Subcutaneous abdominal adipose tissue (tissue), 5 donors: Measurements from ENCODE around the gene TNFRSF8.
"Not testable (repeated sequence)": the region's sequence is repeated elsewhere in the genome, so short reads cannot be mapped to it uniquely, and the experiment has no call there.

ENCODE experiments used
- H3K27ac ChIP-seq: one replicate; pipeline ENCODE4 v1.7.0; 2013; ENCODE audit warnings: low read depth, mild to moderate bottlenecking, inconsistent platforms, low read length, moderate library complexity
- H3K27me3 ChIP-seq, 5 donors: one replicate each; pipeline ENCODE4 v1.7.0; 2013; ENCODE audit warnings: low read length in 5 of 5, inconsistent platforms in 1 of 5; ENCODE audit not compliant: control insufficient read depth in 5 of 5, insufficient read depth in 4 of 5
- H3K36me3 ChIP-seq, 5 donors: one replicate each; pipeline ENCODE4 v1.7.0; 2013; ENCODE audit warnings: low read length in 5 of 5; ENCODE audit not compliant: control insufficient read depth in 5 of 5, insufficient read depth in 5 of 5
- H3K4me1 ChIP-seq, 5 donors: one replicate each; pipeline ENCODE4 v1.7.0; 2013; ENCODE audit warnings: low read length in 5 of 5, mild to moderate bottlenecking in 3 of 5, moderate library complexity in 1 of 5; ENCODE audit not compliant: control insufficient read depth in 5 of 5, insufficient read depth in 5 of 5
- H3K4me3 ChIP-seq, 5 donors: one replicate each; pipeline ENCODE4 v1.7.0; 2013; ENCODE audit warnings: low read length in 5 of 5, low read depth in 1 of 5
- H3K9ac ChIP-seq, 5 donors: one replicate each; pipeline ENCODE4 v1.7.0; 2013; ENCODE audit warnings: low read length in 5 of 5, mild to moderate bottlenecking in 4 of 5, moderate library complexity in 3 of 5
- H3K9me3 ChIP-seq, 5 donors: one replicate each; pipeline ENCODE4 v1.7.0; 2013; ENCODE audit warnings: low read length in 5 of 5; ENCODE audit not compliant: control insufficient read depth in 5 of 5
- donor health status: healthy.
- donor health status: healthy.
- donor health status: healthy.
- donor health status: healthy.
- donor health status: healthy.

Gene TNFRSF8

DNA sequence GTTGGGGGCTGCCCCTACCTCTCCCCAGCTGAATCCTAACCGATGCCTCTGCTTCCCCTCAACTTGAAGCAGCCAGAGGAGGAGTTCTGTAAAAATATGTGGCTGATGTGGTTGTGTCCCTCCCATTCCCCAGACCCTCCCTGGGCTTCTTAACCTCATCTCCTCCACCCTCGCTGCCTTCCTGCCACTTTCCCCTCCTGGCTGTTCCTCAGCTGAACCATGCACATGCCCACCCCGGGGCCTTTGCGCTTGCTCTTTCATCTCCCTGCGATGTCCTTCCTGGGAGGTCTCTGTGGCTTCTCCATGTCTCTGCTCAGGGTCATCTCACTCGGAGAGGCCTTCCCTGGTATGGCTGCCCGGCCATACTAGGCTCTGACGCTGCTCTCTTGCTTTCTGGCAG, 34.9 kb upstream of the TNFRSF8 start:
- Histone ChIP-seq H3K9ac (no peak overlapping the region), H3K9me3 (no peaks in the 10 kb centered on the region), H3K36me3 (peaks cover 0 to 76% (median 51%) of the 10 kb centered on the region in 5 donors), H3K27me3 (no peaks in the 10 kb centered on the region), H3K4me1 (peaks cover 0 to 28% (median 8%) of the 10 kb centered on the region in 5 donors), H3K4me3 (no peak overlapping the region), H3K27ac (no peak overlapping the region)

- Histone ChIP-seq H3K4me3 (no peak overlapping the region), H3K27ac (no peak overlapping the region), H3K27me3 (no peaks in the 10 kb centered on the region), H3K9ac (no peak overlapping the region), H3K4me1 (peaks cover 0 to 31% (median 8%) of the 10 kb centered on the region in 5 donors), H3K36me3 (peaks cover 0 to 73% (median 47%) of the 10 kb centered on the region in 5 donors), H3K9me3 (no peaks in the 10 kb centered on the region)
Observed at GRCh38 chr1:12028957-12029511, 34.1 kb upstream of the TNFRSF8 start.

- no peaks in the 10 kb centered on the region for H3K9me3 ChIP-seq
- no peak overlapping the region for H3K4me3 ChIP-seq
- peaks cover 0 to 36% (median 14%) of the 10 kb centered on the region in 5 donors for H3K4me1 ChIP-seq
- no peak overlapping the region for H3K27ac ChIP-seq
- H3K36me3 ChIP-seq, result peaks cover 0 to 65% (median 44%) of the 10 kb centered on the region in 5 donors
- H3K9ac ChIP-seq, result no peak overlapping the region
- H3K27me3 ChIP-seq, result no peaks in the 10 kb centered on the region
Observed at GRCh38 chr1:12029720-12030339, 33.3 kb upstream of the TNFRSF8 start.

DNA sequence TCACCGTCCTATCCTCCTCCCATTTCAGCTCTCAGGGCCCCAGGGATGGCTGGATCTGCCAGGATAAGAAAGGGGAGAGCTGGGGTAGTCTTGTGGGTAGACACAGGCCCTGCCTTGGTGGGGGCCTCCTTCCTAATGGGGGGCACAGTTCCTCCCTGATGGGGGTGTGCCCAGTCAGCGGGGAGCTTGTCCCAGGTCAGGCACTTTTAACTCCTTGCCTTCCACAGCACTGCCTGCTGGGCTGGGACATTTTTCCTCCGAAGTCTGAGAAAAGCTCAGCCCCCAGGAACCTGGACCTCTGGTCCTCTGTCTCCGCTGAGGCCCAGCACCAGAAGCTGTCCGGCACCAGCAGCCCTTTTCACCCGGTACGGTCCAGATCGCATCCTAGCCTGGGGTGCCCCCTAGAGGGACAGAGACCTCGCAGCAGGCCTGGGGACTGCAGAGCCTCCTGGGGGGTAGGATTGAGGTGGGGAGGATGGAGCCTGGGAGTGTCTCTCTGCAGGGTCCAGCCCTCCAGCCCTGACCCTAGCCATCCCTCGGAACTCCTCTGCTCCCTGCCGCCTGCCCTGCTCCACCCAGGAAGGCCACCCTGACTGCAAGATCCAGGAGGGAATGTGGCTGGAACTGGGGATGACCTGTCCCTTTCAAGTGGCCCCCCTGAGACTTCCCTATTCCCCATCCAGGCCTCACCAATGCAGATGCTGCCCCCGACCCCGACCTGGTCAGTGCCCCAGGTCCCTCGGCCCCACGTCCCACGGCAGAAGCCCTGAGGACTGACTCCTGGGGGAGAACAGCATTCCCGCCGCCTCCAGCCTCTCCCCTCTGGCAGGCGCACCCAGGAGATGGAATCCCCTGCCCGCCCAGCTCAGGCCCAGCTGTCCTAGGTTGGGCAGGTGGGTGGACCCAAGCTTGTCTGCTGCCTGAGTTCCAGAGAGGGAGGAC, 31.8 kb upstream of the TNFRSF8 start:
- no peak overlapping the region for H3K9ac ChIP-seq
- no peaks in the 10 kb centered on the region for H3K27me3 ChIP-seq
- H3K4me3 ChIP-seq, result no peak overlapping the region
- peaks cover 0 to 35% (median 14%) of the 10 kb centered on the region in 5 donors for H3K4me1 ChIP-seq
- H3K27ac ChIP-seq, result no peak overlapping the region
- peaks cover 0 to 52% (median 37%) of the 10 kb centered on the region in 5 donors for H3K36me3 ChIP-seq
- no peaks in the 10 kb centered on the region for H3K9me3 ChIP-seq

DNA sequence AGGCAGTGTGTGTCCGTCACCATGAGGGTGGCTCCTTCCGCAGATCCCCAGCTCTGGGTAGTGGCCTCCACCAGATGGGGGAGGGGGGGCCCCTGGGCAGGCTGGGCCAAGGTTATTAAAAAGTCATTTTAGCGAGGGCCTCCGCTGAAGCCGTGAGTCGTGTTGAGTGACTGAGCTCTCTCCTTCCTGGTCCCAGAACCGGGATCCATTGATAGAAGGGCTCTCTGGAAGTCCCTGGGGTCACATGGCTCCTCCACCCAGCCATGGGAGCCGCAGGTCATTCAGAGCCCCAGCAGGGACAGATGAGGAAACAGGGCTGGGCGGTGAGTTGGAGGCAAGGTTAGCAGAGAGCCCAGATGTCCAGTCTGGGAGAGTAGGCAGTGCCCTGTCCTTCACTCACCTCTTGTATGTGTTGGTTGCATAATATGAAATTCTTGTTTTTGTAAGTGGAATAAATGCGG, 30.9 kb upstream of the TNFRSF8 start:
- no peaks in the 10 kb centered on the region for H3K27me3 ChIP-seq
- H3K4me3 ChIP-seq, result no peak overlapping the region
- peak overlapping the region in 1 of 5 donors; percentile 17 for H3K9ac ChIP-seq
- peak overlapping the region; percentile 27 for H3K27ac ChIP-seq
- H3K4me1 ChIP-seq, result peaks cover 0 to 26% (median 6%) of the 10 kb centered on the region in 5 donors
- H3K36me3 ChIP-seq, result peaks cover 0 to 44% (median 32%) of the 10 kb centered on the region in 5 donors
- no peaks in the 10 kb centered on the region for H3K9me3 ChIP-seq

DNA sequence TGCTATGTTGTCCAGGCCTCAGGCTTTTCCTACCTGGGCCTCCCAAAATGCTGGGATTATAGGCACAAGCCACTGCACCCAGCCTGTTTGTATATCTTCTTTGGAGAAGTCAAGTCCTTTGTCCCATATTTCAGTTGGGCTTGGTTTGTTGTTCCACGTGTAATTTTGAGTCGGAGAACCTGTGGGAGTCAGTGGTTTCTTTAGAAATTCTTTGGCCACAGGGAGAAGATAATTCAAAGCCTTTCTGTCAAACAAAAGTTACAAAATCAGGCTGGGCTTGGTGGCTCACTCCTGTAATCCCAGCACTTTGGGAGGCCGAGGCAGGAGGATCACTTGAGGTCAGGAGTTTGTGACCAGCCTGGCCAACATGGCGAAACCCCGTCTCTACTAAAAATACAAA, 29.7 kb upstream of the TNFRSF8 start:
- not testable (repeated sequence) for H3K27ac ChIP-seq, H3K4me3 ChIP-seq, H3K9me3 ChIP-seq, H3K9ac ChIP-seq, H3K27me3 ChIP-seq
- H3K4me1 ChIP-seq, result peaks cover 0 to 23% (median 5%) of the 10 kb centered on the region in 5 donors
- H3K36me3 ChIP-seq, result peaks cover 0 to 32% (median 25%) of the 10 kb centered on the region in 5 donors

DNA sequence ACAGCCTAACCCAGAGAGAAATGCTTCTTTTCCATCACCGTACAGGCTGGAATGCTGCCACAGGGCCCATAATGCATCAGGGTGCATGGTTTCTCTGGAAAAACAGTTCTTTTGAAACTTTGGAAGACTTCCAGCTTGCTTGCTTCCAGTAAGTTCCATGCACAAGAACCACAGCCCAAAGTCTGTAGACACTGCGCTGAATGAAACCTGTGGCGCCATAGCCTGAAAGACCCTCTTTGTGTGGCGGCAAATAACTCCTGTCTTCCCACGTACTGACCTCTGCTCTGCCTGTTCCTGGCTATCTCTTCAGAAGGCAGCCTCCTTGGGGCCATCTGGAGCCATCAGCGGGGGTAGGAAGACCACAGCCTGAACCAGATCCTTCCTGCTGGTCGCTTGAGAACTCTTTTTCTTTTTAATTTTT, 28.7 kb upstream of the TNFRSF8 start:
- peaks cover 0 to 23% (median 5%) of the 10 kb centered on the region in 5 donors for H3K4me1 ChIP-seq
- no peaks in the 10 kb centered on the region for H3K9me3 ChIP-seq
- H3K36me3 ChIP-seq, result peaks cover 0 to 22% (median 18%) of the 10 kb centered on the region in 5 donors
- H3K9ac ChIP-seq, result no peak overlapping the region
- H3K4me3 ChIP-seq, result no peak overlapping the region
- H3K27me3 ChIP-seq, result peaks cover 0 to 3% (median 0%) of the 10 kb centered on the region in 5 donors
- no peak overlapping the region for H3K27ac ChIP-seq

DNA sequence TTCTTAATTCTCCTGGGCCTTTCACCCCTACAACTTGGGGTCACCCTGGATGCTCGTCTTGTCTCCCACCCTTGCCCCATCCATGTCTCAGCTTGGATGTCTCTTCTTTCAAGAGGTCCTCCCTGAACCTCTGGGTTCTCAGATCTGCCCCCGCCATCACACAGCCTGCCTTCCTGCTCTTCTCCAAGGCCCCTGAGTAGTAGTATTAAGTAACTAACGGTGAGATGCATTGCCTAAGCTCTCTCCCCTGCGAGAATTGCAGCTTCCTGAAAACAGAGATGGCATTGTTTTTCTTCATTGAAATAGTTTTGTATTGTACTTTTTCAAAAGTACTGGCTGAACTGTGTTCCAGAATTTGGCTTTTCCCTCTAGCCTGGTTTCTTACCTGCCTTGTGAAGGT, 27.8 kb upstream of the TNFRSF8 start:
- no peak overlapping the region for H3K9ac ChIP-seq

DNA sequence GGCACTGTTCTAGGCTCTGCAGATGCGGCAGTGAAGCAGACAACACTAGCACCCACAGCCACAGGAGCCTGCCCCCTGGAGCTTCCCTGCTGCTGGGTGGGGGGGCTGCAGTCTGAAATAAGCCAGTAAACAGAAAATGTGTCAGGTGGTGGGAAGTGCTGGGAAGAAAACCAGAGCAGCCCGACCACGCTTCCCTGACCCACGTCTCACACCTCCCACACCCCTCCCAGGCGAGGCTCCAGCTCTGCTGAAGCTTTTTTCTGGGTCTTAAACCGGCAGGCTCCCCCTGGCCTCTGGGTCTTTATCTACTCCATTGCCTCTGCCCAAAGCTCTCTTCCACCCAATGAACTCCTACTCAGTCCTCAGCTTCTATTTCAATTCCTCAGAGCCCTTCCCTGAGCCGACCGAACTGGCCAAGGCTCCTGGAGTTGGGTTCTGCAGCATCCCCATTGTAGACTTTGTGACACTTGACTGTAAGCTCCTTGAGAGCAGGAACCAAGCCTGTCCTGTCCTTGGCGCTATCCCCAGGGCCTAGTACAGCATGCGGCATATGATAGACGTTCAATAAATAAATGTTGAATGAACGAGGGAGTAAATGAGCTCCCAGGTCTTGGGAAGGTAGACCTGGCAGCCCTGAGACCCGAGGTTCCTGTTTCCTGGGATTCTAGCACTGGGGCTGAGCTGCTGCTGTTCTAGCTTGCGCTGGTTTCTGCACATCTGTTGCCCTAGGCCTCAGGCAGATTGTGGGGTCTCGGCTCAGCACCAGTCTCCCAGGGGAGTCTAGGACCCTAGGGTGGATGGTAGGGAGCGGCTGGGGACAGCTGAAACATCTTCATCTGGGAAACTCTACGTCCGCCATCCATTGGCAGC, 25.4 kb upstream of the TNFRSF8 start:
- H3K9me3 ChIP-seq, result no peaks in the 10 kb centered on the region
- peaks cover 0 to 13% (median 5%) of the 10 kb centered on the region in 5 donors for H3K4me1 ChIP-seq
- H3K27me3 ChIP-seq, result peaks cover 0 to 3% (median 0%) of the 10 kb centered on the region in 5 donors
- H3K27ac ChIP-seq, result no peak overlapping the region
- H3K9ac ChIP-seq, result no peak overlapping the region
- H3K36me3 ChIP-seq, result no peaks in the 10 kb centered on the region
- no peak overlapping the region for H3K4me3 ChIP-seq

More for the DNA sequence above, 27.8 kb upstream of the TNFRSF8 start:
- Histone ChIP-seq H3K9me3 (no peaks in the 10 kb centered on the region), H3K36me3 (peaks cover 0 to 13% (median 10%) of the 10 kb centered on the region in 5 donors), H3K27ac (no peak overlapping the region), H3K4me1 (peaks cover 0 to 23% (median 5%) of the 10 kb centered on the region in 5 donors), H3K4me3 (no peak overlapping the region), H3K27me3 (peaks cover 0 to 3% (median 0%) of the 10 kb centered on the region in 5 donors)
